CD4-positive, alpha-beta memory T cell (primary cell): ENCODE results near the gene LRFN5. TPM values are rescaled to one million over a fixed set of nuclear protein-coding genes. Genes with fewer than 3 reads are reported as not detected.

Source experiments
- CTCF ChIA-PET: fragments of 350-600 bp; sonication (Branson Sonifier 250); formaldehyde crosslinking; loops from one replicate; lab custom pipeline; 2021; ENCODE audit warnings: inconsistent platforms; ENCODE audit not compliant: partially characterized antibody; lab: Charles Lee
- POLR2A ChIA-PET: fragments of 350-600 bp; sonication (Branson Sonifier 250); formaldehyde crosslinking; loops from one replicate; lab custom pipeline; 2021; ENCODE audit not compliant: partially characterized antibody; lab: Charles Lee
- DNase-seq, 5 donors: peaks; one replicate each; pipeline versions ENCODE4 v3.0.0 to v3.0.0-alpha.2; 2020 to 2022; ENCODE audit warnings: mixed read lengths in 1 of 5
- H3K27ac ChIP-seq: one replicate; pipeline ENCODE4 v1.7.0; 2013; ENCODE audit warnings: low read depth, low read length
- H3K27me3 ChIP-seq: 2 replicates; pipeline ENCODE4 v1.7.0; 2013; ENCODE audit warnings: mild to moderate bottlenecking, low read length, moderate library complexity; ENCODE audit not compliant: insufficient read depth
- H3K36me3 ChIP-seq: 2 replicates; pipeline ENCODE4 v1.7.0; 2013; ENCODE audit warnings: mild to moderate bottlenecking, low read length, moderate library complexity; ENCODE audit not compliant: insufficient read depth
- H3K4me1 ChIP-seq: 2 replicates; pipeline ENCODE4 v1.7.0; 2013; ENCODE audit warnings: mild to moderate bottlenecking, low read length, moderate library complexity; ENCODE audit not compliant: insufficient read depth
- H3K4me3 ChIP-seq, 2 donors: one replicate each; pipeline ENCODE4 v1.7.0; 2013; ENCODE audit warnings: low read length in 2 of 2, mild to moderate bottlenecking in 1 of 2
- H3K9me3 ChIP-seq, 2 donors: one replicate each; pipeline ENCODE4 v1.7.0; 2013; ENCODE audit warnings: low read length in 2 of 2, control low read depth in 1 of 2; ENCODE audit not compliant: control insufficient read depth in 1 of 2
- H3K27ac Mint-ChIP-seq, 7 donors: one replicate each; pipeline ENCODE4 v1.8.0; 2020 to 2021; ENCODE audit warnings: mixed read lengths in 7 of 7, mild to moderate bottlenecking in 6 of 7, inconsistent platforms in 3 of 7, moderate library complexity in 3 of 7
- H3K27me3 Mint-ChIP-seq, 2 donors: one replicate each; pipeline ENCODE4 v1.8.0; 2020 to 2021; ENCODE audit warnings: mixed read lengths in 2 of 2
- H3K36me3 Mint-ChIP-seq, 2 donors: one replicate each; pipeline ENCODE4 v1.8.0; 2020 to 2021; ENCODE audit warnings: mixed read lengths in 2 of 2, inconsistent platforms in 1 of 2, mild to moderate bottlenecking in 1 of 2
- H3K4me1 Mint-ChIP-seq, 4 donors: one replicate each; pipeline ENCODE4 v1.8.0; 2020 to 2021; ENCODE audit warnings: mixed read lengths in 4 of 4, mild to moderate bottlenecking in 1 of 4
- H3K4me3 Mint-ChIP-seq, 8 donors: one replicate each; pipeline ENCODE4 v1.8.0; 2020 to 2021; ENCODE audit warnings: mixed read lengths in 8 of 8, mild to moderate bottlenecking in 7 of 8, moderate library complexity in 6 of 8, inconsistent platforms in 3 of 8
- H3K9me3 Mint-ChIP-seq, 8 donors: one replicate each; pipeline ENCODE4 v1.8.0; 2020 to 2021; ENCODE audit warnings: mixed read lengths in 8 of 8, mild to moderate bottlenecking in 5 of 8, inconsistent platforms in 3 of 8, moderate library complexity in 1 of 8
- intact Hi-C: fragments of 100-400 bp; cut with micrococcal nuclease; formaldehyde crosslinking; loops from one replicate; pipeline ENCODE4 v1.15.1; 2023
- polyA plus RNA-seq, 2 donors: library from polyadenylated mRNA; unstranded; fragments of 300-500 nt; fragmentation: Illumina TruSeq; gene quantifications; one replicate each; pipeline ENCODE4 v1.2.3, GENCODE V29; 2021
- total RNA-seq, 2 experiments: library from RNA; stranded (reverse); gene quantifications; one replicate each; pipeline ENCODE4 v1.2.3, GENCODE V29; 2021

LRFN5 gene
- total and polyA plus RNA-seq, 4 experiments from 2014 or later: not detected

DNA sequence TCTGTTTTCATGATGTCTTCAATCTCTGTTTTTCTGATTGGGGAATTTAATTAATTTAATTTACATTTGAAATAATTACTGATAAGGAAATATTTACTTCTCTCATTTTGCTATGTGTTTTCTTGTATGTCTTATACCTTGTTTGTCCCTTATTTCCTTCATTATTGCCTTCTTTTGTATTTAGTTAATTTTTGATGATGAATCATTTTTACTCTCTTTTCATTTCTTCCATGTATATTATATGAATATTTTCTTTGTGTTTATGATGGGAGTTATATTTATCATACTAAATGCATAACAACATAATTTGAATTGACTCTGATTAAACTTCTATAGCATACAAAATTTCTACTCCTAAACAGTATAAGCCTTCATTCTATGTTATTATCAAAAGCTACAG is 309.6 kb downstream of the LRFN5 start:
- Histone ChIP-seq H3K27ac (no peak overlapping the region), H3K4me1 (no peaks in the 10 kb centered on the region), H3K9me3 (no peaks in the 10 kb centered on the region), H3K4me3 (no peak overlapping the region), H3K27me3 (no peaks in the 10 kb centered on the region), H3K36me3 (no peaks in the 10 kb centered on the region)
- H3K4me1 Mint-ChIP-seq: no peaks in the 10 kb centered on the region
- intact Hi-C loops: no loop called here
- H3K36me3 Mint-ChIP-seq: no peaks in the 10 kb centered on the region
- H3K27ac Mint-ChIP-seq: no peak overlapping the region
- no peaks in the 10 kb centered on the region for H3K27me3 Mint-ChIP-seq
- DNase-seq: no peak
- peaks cover 0 to 8% (median 3%) of the 10 kb centered on the region in 8 donors for H3K9me3 Mint-ChIP-seq
- H3K4me3 Mint-ChIP-seq: no peak overlapping the region
- ChIA-PET CTCF (no interaction called here), POLR2A (no interaction called here)

- no peaks in the 10 kb centered on the region for H3K36me3 Mint-ChIP-seq
- intact Hi-C loops: no loop called here
- H3K4me3 Mint-ChIP-seq: no peak overlapping the region
- H3K27me3 Mint-ChIP-seq: no peaks in the 10 kb centered on the region
- Histone ChIP-seq H3K9me3 (no peaks in the 10 kb centered on the region), H3K27me3 (no peaks in the 10 kb centered on the region), H3K4me1 (no peaks in the 10 kb centered on the region), H3K27ac (no peak overlapping the region), H3K36me3 (no peaks in the 10 kb centered on the region), H3K4me3 (no peak overlapping the region)
- peaks cover 0 to 4% (median 0%) of the 10 kb centered on the region in 8 donors for H3K9me3 Mint-ChIP-seq
- H3K4me1 Mint-ChIP-seq: no peaks in the 10 kb centered on the region
- H3K27ac Mint-ChIP-seq: no peak overlapping the region
- DNase-seq: no peak
- ChIA-PET POLR2A (no interaction called here), CTCF (no interaction called here)
Measured at GRCh38 chr14:41925409-41925808, 318.7 kb downstream of the LRFN5 start.

DNA sequence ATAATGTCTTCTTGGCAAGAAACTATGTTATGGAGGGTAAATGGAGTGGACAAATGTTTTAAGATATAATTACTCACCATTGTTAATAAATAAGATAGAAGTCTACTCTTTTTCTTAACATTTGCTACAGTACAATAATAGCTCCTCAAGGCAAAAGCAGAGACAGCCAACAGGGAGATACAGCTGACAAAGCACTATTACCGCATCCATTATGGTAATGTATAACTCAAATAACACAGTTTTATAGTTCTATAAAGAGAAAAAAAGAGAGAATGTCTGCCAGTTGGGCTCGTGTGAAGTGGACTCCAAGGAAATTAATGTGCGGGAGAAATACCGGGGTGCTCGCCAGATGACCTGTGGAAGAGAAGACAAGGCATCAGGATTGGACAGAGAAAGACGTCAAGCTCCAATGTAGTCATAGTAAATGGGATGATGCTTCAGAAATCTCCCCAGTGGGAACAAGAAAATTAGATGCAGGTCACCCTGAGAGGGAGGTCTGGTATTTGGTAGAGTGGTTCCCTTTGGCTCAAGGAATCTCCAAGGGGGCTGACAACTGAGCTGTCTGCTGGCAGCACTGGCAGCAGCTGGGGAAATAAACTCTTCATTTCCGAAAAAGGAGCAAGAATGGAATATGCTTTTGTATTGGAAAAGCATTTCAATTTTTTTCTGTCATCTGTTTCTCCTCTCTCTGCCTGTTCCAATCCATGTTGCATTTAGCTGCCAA is 343.9 kb downstream of the LRFN5 start:
- DNase-seq: no peak
- H3K27me3 ChIP-seq: no peaks in the 10 kb centered on the region
- H3K36me3 ChIP-seq: no peaks in the 10 kb centered on the region
- Mint-ChIP-seq H3K36me3 (no peaks in the 10 kb centered on the region), H3K27me3 (no peaks in the 10 kb centered on the region), H3K9me3 (peaks cover 0 to 3% (median under 1%) of the 10 kb centered on the region in 8 donors), H3K4me3 (no peak overlapping the region), H3K27ac (no peak overlapping the region), H3K4me1 (no peaks in the 10 kb centered on the region)
- H3K9me3 ChIP-seq: no peaks in the 10 kb centered on the region
- intact Hi-C loops: no loop called here
- no peaks in the 10 kb centered on the region for H3K4me1 ChIP-seq
- H3K27ac ChIP-seq: no peak overlapping the region
- no peak overlapping the region for H3K4me3 ChIP-seq
- ChIA-PET CTCF (no interaction called here), POLR2A (no interaction called here)
